IMR-90 (cell line): ENCODE results near the gene ARHGEF16. TPM values are rescaled to one million over a fixed set of nuclear protein-coding genes. Genes with fewer than 3 reads are reported as not detected.

ENCODE experiments used
- ATAC-seq: fragments of 200-7000 bp; cut with Tn5 transposase; 2 replicates; pipeline ENCODE4 v1.9.1; 2020; ENCODE audit warnings: low read depth, mild to moderate bottlenecking, moderate library complexity
- BruUV-seq: library from RNA; stranded (reverse); fragments of 400-500 nt; replicated peaks from 2 replicates; lab custom pipeline; 2021; lab: Mats Ljungman, UMichigan
- CTCF ChIA-PET: fragments of 300-600 bp; formaldehyde crosslinking; extraction: SDS; loops from one replicate; lab custom pipeline; 2021; ENCODE audit warnings: antibody characterized with exemption; lab: Yijun Ruan, JAX
- POLR2A ChIA-PET: fragments of 300-600 bp; sonication (Branson Sonifier 250); formaldehyde crosslinking; loops from one replicate; lab custom pipeline; 2022; ENCODE audit warnings: antibody characterized with exemption; ENCODE audit not compliant: unreplicated experiment; lab: Charles Lee
- DNase-seq: peaks from one replicate; pipeline ENCODE4 v3.0.0; 2013
- H2AFZ ChIP-seq: replicated peaks from 2 replicates; pipeline ENCODE3; 2013; ENCODE audit warnings: low read length, mild to moderate bottlenecking; ENCODE audit not compliant: poor library complexity
- H2AK5ac ChIP-seq: 2 replicates; pipeline ENCODE4 v1.6.1; 2013; ENCODE audit warnings: low read depth, low read length, inconsistent platforms
- H2AK9ac ChIP-seq: replicated peaks from 2 replicates; pipeline ENCODE3; 2013; ENCODE audit warnings: mild to moderate bottlenecking, low read depth, low read length, moderate library complexity; ENCODE audit not compliant: poor library complexity
- H2BK120ac ChIP-seq: 2 replicates; pipeline ENCODE4 v1.6.1; 2013; ENCODE audit warnings: low read depth, low read length, inconsistent platforms
- H2BK15ac ChIP-seq: 3 replicates; pipeline ENCODE4 v1.6.1; 2013; ENCODE audit warnings: low read depth, low read length, inconsistent platforms
- H2BK20ac ChIP-seq: 2 replicates; pipeline ENCODE4 v1.6.1; 2013; ENCODE audit warnings: low read depth, mild to moderate bottlenecking, inconsistent platforms, low read length, moderate library complexity
- H2BK5ac ChIP-seq: 2 replicates; pipeline ENCODE4 v1.6.1; 2013; ENCODE audit warnings: mild to moderate bottlenecking, low read depth, low read length, inconsistent platforms; ENCODE audit not compliant: poor library complexity, severe bottlenecking
- H3K14ac ChIP-seq: replicated peaks from 2 replicates; pipeline ENCODE4 v1.6.1; 2013; ENCODE audit warnings: low read depth, low read length, inconsistent platforms
- H3K18ac ChIP-seq: 2 replicates; pipeline ENCODE4 v1.6.1; 2013; ENCODE audit warnings: low read depth, low read length, control low read depth
- H3K23ac ChIP-seq: 2 replicates; pipeline ENCODE4 v1.6.1; 2013; ENCODE audit warnings: low read depth, low read length, inconsistent platforms
- H3K27ac ChIP-seq: 2 replicates; pipeline ENCODE4 v1.5.1; 2013; ENCODE audit warnings: mild to moderate bottlenecking, control low read depth, low read length; ENCODE audit not compliant: insufficient read depth
- H3K27me3 ChIP-seq: 2 replicates; pipeline ENCODE4 v1.6.1; 2013; ENCODE audit warnings: low read length; ENCODE audit not compliant: control insufficient read depth, insufficient read depth
- H3K36me3 ChIP-seq: 2 replicates; pipeline ENCODE4 v1.6.1; 2013; ENCODE audit warnings: low read length, mixed read lengths; ENCODE audit not compliant: control insufficient read depth, insufficient read depth
- H3K4ac ChIP-seq: 2 replicates; pipeline ENCODE4 v1.6.1; 2013; ENCODE audit warnings: low read depth, low read length, inconsistent platforms
- H3K4me1 ChIP-seq: 2 replicates; pipeline ENCODE4 v1.6.1; 2013; ENCODE audit warnings: low read length, mixed read lengths; ENCODE audit not compliant: control insufficient read depth, insufficient read depth
- H3K4me2 ChIP-seq: 2 replicates; pipeline ENCODE4 v1.6.1; 2013; ENCODE audit warnings: low read depth, mild to moderate bottlenecking, control low read depth, low read length, moderate library complexity
- H3K4me3 ChIP-seq: 2 replicates; pipeline ENCODE4 v1.5.1; 2013; ENCODE audit warnings: low read depth, mild to moderate bottlenecking, control low read depth, low read length, moderate library complexity; ENCODE audit not compliant: insufficient read depth
- H3K56ac ChIP-seq: 2 replicates; pipeline ENCODE4 v1.6.1; 2013; ENCODE audit warnings: low read length, inconsistent platforms; ENCODE audit not compliant: insufficient read depth; ENCODE audit errors: extremely low read depth
- H3K79me1 ChIP-seq, 2 experiments: 2 replicates each; pipeline ENCODE4 v1.6.1; 2013; ENCODE audit warnings: low read length in 2 of 2, inconsistent platforms in 1 of 2, low read depth in 1 of 2
- H3K9ac ChIP-seq: 2 replicates; pipeline ENCODE4 v1.6.1; 2013; ENCODE audit warnings: low read depth, low read length, control low read depth
- H3K9me1 ChIP-seq: 2 replicates; pipeline ENCODE4 v1.6.1; 2013; ENCODE audit warnings: low read length, inconsistent platforms; ENCODE audit not compliant: insufficient read depth
- H3K9me3 ChIP-seq: 2 replicates; pipeline ENCODE4 v1.6.1; 2013; ENCODE audit warnings: low read length; ENCODE audit not compliant: control insufficient read depth, insufficient read depth
- H4K20me1 ChIP-seq: 2 replicates; pipeline ENCODE4 v1.6.1; 2013; ENCODE audit warnings: low read length, inconsistent platforms; ENCODE audit not compliant: insufficient read depth
- H4K5ac ChIP-seq: 2 replicates; pipeline ENCODE4 v1.6.1; 2013; ENCODE audit warnings: mild to moderate bottlenecking, low read depth, low read length, control low read depth
- H4K8ac ChIP-seq, 2 experiments: 2 replicates each; pipeline ENCODE4 v1.6.1; 2013; ENCODE audit warnings: low read depth in 2 of 2, low read length in 2 of 2, control low read depth in 1 of 2, inconsistent platforms in 1 of 2
- H4K91ac ChIP-seq: 2 replicates; pipeline ENCODE4 v1.6.1; 2013; ENCODE audit warnings: low read depth, low read length, inconsistent platforms; ENCODE audit not compliant: insufficient read depth
- CEBPB ChIP-seq: IDR thresholded peaks from 2 replicates; pipeline ENCODE4 v1.6.1; 2012; ENCODE audit warnings: low read depth, low read length, improper control_type of control experiment
- MAFK ChIP-seq: IDR thresholded peaks from 2 replicates; pipeline ENCODE4 v1.6.1; 2012; ENCODE audit warnings: low read depth, low read length, improper control_type of control experiment
- MXI1 ChIP-seq: IDR thresholded peaks from 2 replicates; pipeline ENCODE4 v1.6.1; 2012; ENCODE audit warnings: low read depth, mild to moderate bottlenecking, low read length, moderate library complexity, borderline replicate concordance
- RAD21 ChIP-seq: IDR thresholded peaks from 2 replicates; pipeline ENCODE4 v1.6.1; 2012; ENCODE audit warnings: low read length, improper control_type of control experiment
- RFX5 ChIP-seq: IDR thresholded peaks from 2 replicates; pipeline ENCODE4 v1.8.0; 2012; ENCODE audit warnings: low read depth, mild to moderate bottlenecking, low read length, moderate library complexity
- WGBS, 2 experiments: methylation state at CpG; one replicate each; pipeline versions ENCODE4 v1.1.5 to v1.1.7; 2013; ENCODE audit warnings: missing lambda C conversion rate in 2 of 2; ENCODE audit not compliant: insufficient read length in 1 of 2; ENCODE audit errors: extremely low coverage in 2 of 2; 5-methylcytosine and 5-hydroxymethylcytosine counted together
- dilution Hi-C: fragments of 300-500 bp; cut with HindIII; formaldehyde crosslinking; loops from one replicate; pipeline ENCODE4 v1.14.3; 2018; ENCODE audit warnings: low sequenced_read_pairs; ENCODE audit not compliant: unreplicated experiment
- in situ Hi-C: fragments of 300-500 bp; cut with MboI; formaldehyde crosslinking; loops from 3 replicates; pipeline ENCODE4 v1.14.3; 2019; ENCODE audit warnings: low sequenced_read_pairs, inconsistent platforms, mixed read lengths
- intact Hi-C: fragments of 100-400 bp; cut with micrococcal nuclease; formaldehyde crosslinking; loops from 2 replicates; pipeline ENCODE4 v1.10.0; 2022
- polyA plus RNA-seq, 3 experiments: library from polyadenylated mRNA; depleted of rRNA; stranded (reverse); fragments of >200 nt; gene quantifications; 2 replicates each; pipeline ENCODE4 v1.2.3, GENCODE V29; 2012; ENCODE audit warnings: low replicate concordance in 1 of 3
- total RNA-seq: library from RNA; depleted of rRNA; stranded (reverse); fragments of >200 nt; gene quantifications from 2 replicates; pipeline ENCODE4 v1.2.3, GENCODE V29; 2012

ARHGEF16 gene
- total and polyA plus RNA-seq, 2 of the 4 experiments (the other 2 are of a cell fraction), result 0.18 to 0.39 TPM

GRCh38 chr1:3472088-3472850, 17.8 kb downstream of the ARHGEF16 start:
- Histone ChIP-seq H4K5ac (no peak overlapping the region), H3K56ac (no peak overlapping the region), H4K20me1 (no peaks in the 10 kb centered on the region; the same call in 1 of the 2 replicates), H3K9me1 (peaks cover 3% of the 10 kb centered on the region; the same call in 1 of the 2 replicates), H3K4me3 (no peak overlapping the region), H3K9me3 (no peaks in the 10 kb centered on the region), H3K18ac (no peak overlapping the region), H2AK5ac (no peak overlapping the region), H2BK20ac (no peak overlapping the region), H4K91ac (no peak overlapping the region), H2AK9ac (no peak overlapping the region), H3K27me3 (no peaks in the 10 kb centered on the region; the same call in 1 of the 2 replicates), H3K14ac (no peak overlapping the region), H3K23ac (no peak overlapping the region), H2BK15ac (no peak overlapping the region), H2AFZ (peak overlapping the region; percentile 12), H3K79me1 (no peaks in the 10 kb centered on the region), H3K4me1 (peaks cover 11% of the 10 kb centered on the region), H3K36me3 (no peaks in the 10 kb centered on the region), H3K4ac (no peak overlapping the region), H3K27ac (no peak overlapping the region), H4K8ac (no peak overlapping the region), H3K4me2 (no peak overlapping the region), H2BK5ac (no peak overlapping the region), H3K9ac (no peak overlapping the region), H2BK120ac (no peak overlapping the region)
- POLR2A ChIA-PET, result no interaction called here
- no TSS peak for BruUV-seq
- DNase-seq, result no peak
- TF ChIP-seq MXI1 (no peak), RAD21 (no peak), MAFK (no peak), RFX5 (no peak), CEBPB (no peak)
- WGBS, 2 experiments, result 69% methylated on average over 14 of the region's 25 CpGs; no CpG with 5 or more reads in 1 of the 2 experiments
- ATAC-seq, result no peak
- CTCF ChIA-PET, result interaction anchor here (0.8 to 2.4 kb wide), 4 partner anchors 8 to 147 kb away, joined by 3 to 12 read pairs (median 3); no protein-coding TSS in a partner anchor
- dilution Hi-C loops, result no loop called here
- intact Hi-C loops, result no loop called here
- in situ Hi-C loops, result no loop called here
